PFSK-1 (cell line): ENCODE measurements around the gene CYB5B.

Experiments used
- FOXP2 ChIP-seq: optimal IDR thresholded peaks from 2 replicates; pipeline ENCODE3; 2011; ENCODE audit warnings: borderline replicate concordance, control low read depth, inconsistent platforms; ENCODE audit not compliant: insufficient read depth; ENCODE audit errors: extremely low read length, extremely low read depth
- POLR2AphosphoS5 ChIP-seq: IDR thresholded peaks from 2 replicates; pipeline ENCODE4 v1.6.1; 2012; ENCODE audit warnings: low read depth, mild to moderate bottlenecking, control low read depth, low read length, moderate library complexity
- SIN3A ChIP-seq: IDR thresholded peaks from 2 replicates; pipeline ENCODE4 v1.6.1; 2012; ENCODE audit warnings: mild to moderate bottlenecking, low read length, moderate library complexity, borderline replicate concordance; ENCODE audit not compliant: insufficient read depth
- TAF1 ChIP-seq: IDR thresholded peaks from 2 replicates; pipeline ENCODE4 v1.6.1; 2012; ENCODE audit warnings: low read length, control low read depth, borderline replicate concordance; ENCODE audit not compliant: insufficient read depth
- TF ChIP-seq, protein P1 (sequence below), 2 experiments: IDR thresholded peaks; 2 replicates each; pipeline versions ENCODE4 v1.6.1 to v1.8.0; 2011 to 2012; ENCODE audit warnings: low read depth in 2 of 2, low read length in 2 of 2, control low read depth in 1 of 2, inconsistent platforms in 1 of 2, mild to moderate bottlenecking in 1 of 2, moderate library complexity in 1 of 2; ENCODE audit not compliant: insufficient read depth in 1 of 2

The CYB5B gene

DNA sequence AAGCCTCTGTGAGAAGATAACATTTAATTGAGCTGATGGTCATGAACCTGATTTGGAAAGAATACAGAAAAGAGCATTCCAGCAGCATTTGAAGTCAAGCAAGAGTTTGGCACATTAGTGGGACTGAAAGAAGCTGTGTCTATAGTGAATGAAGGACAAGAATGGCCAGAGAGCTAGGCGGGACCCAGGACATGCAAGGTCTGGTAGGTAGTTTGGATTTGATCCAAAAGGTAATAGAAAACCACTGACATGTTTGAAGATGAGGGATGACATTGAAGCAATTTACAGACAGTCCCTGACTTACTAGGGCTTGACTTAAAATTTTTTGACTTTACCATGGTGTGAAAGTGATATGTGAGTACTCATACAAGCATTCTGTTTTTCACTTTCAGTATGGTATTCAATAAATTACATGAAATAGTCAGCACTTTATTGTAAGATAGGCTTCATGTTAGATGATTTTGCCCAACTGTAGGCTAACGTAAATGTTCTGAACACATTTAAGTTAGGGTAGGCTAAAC lies 7.6 kb downstream of the CYB5B start:
- TF ChIP-seq TAF1 (no peak), FOXP2 (no peak), SIN3A (no peak), POLR2AphosphoS5 (no peak)
- TF ChIP-seq, protein P1, sequence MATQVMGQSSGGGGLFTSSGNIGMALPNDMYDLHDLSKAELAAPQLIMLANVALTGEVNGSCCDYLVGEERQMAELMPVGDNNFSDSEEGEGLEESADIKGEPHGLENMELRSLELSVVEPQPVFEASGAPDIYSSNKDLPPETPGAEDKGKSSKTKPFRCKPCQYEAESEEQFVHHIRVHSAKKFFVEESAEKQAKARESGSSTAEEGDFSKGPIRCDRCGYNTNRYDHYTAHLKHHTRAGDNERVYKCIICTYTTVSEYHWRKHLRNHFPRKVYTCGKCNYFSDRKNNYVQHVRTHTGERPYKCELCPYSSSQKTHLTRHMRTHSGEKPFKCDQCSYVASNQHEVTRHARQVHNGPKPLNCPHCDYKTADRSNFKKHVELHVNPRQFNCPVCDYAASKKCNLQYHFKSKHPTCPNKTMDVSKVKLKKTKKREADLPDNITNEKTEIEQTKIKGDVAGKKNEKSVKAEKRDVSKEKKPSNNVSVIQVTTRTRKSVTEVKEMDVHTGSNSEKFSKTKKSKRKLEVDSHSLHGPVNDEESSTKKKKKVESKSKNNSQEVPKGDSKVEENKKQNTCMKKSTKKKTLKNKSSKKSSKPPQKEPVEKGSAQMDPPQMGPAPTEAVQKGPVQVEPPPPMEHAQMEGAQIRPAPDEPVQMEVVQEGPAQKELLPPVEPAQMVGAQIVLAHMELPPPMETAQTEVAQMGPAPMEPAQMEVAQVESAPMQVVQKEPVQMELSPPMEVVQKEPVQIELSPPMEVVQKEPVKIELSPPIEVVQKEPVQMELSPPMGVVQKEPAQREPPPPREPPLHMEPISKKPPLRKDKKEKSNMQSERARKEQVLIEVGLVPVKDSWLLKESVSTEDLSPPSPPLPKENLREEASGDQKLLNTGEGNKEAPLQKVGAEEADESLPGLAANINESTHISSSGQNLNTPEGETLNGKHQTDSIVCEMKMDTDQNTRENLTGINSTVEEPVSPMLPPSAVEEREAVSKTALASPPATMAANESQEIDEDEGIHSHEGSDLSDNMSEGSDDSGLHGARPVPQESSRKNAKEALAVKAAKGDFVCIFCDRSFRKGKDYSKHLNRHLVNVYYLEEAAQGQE (IDR thresholded peaks at IDR 0.05; ENCODE audit: insufficient read depth in 1 of 2, low read depth in 2 of 2, low read length in 2 of 2): no peak

GRCh38 chr16:69434066-69434465 lies 9.6 kb downstream of the CYB5B start:
- no peak for TF ChIP-seq POLR2AphosphoS5
- no peak for TF ChIP-seq SIN3A
- no peak for TF ChIP-seq TAF1
- no peak for TF ChIP-seq FOXP2
- TF ChIP-seq, protein P1 (IDR thresholded peaks at IDR 0.05; ENCODE audit: insufficient read depth in 1 of 2, low read depth in 2 of 2, low read length in 2 of 2): no peak

DNA sequence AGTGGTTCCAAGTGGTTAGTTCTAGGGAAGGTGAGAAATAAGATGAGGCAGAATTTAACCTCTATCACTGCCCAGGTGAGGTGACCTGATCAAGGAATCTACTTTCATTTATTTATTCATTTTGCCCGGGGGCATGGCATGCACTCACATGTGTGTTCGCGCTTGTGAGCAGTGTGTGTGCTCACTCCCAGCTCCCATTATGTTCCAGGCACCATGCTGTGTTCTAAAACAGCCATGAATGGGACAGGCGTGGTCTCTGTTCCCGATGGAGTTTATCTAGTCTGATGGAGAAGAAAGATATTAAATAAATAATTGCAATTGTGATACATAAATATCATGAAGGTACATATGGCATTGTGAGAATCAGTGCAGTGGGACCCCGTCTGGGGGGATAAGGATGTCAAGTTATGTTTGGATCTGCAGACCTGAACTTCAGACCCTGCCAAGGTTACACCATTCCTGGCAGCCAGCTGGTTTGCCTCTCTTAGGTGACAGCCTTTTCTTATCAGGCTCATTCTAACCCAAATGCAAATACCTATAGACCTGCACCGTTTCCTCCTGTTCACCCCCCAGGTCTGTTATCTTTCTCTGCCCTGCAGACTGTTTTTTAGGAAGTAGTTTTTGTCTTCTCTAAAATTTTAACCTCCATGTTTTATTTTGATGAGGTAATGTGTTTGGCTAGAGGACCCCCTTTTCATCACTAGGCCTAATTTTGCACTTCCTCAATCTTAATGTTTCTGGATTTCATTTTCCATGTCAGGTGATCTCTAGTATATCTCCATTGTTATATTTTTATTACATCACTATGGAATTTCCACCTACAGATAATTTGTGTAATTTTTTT lies 11.8 kb downstream of the CYB5B start:
- TF ChIP-seq TAF1 (no peak), POLR2AphosphoS5 (no peak), FOXP2 (no peak), SIN3A (no peak)
- TF ChIP-seq, protein P1 (IDR thresholded peaks at IDR 0.05; ENCODE audit: insufficient read depth in 1 of 2, low read depth in 2 of 2, low read length in 2 of 2): no peak

- no peak for TF ChIP-seq POLR2AphosphoS5
- TF ChIP-seq TAF1: no peak
- TF ChIP-seq, protein P1 (IDR thresholded peaks at IDR 0.05; ENCODE audit: insufficient read depth in 1 of 2, low read depth in 2 of 2, low read length in 2 of 2): no peak
- no peak for TF ChIP-seq SIN3A
- TF ChIP-seq FOXP2: no peak
Observed at GRCh38 chr16:69436896-69437295, 12.5 kb downstream of the CYB5B start.
